ENCODE results near the gene CD3E.

GRCh38 chr11:118311518-118311917 lies 7.0 kb downstream of the CD3E start:
- TF ChIP-seq EZH2 (optimal IDR thresholded peaks at IDR 0.05; ENCODE audit: low read depth, low read length) (no peak), EZH2phosphoT487 (IDR thresholded peaks at IDR 0.05; ENCODE audit: low read length) (no peak)
- TF ChIP-seq, protein P1, sequence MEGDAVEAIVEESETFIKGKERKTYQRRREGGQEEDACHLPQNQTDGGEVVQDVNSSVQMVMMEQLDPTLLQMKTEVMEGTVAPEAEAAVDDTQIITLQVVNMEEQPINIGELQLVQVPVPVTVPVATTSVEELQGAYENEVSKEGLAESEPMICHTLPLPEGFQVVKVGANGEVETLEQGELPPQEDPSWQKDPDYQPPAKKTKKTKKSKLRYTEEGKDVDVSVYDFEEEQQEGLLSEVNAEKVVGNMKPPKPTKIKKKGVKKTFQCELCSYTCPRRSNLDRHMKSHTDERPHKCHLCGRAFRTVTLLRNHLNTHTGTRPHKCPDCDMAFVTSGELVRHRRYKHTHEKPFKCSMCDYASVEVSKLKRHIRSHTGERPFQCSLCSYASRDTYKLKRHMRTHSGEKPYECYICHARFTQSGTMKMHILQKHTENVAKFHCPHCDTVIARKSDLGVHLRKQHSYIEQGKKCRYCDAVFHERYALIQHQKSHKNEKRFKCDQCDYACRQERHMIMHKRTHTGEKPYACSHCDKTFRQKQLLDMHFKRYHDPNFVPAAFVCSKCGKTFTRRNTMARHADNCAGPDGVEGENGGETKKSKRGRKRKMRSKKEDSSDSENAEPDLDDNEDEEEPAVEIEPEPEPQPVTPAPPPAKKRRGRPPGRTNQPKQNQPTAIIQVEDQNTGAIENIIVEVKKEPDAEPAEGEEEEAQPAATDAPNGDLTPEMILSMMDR (IDR thresholded peaks at IDR 0.05; ENCODE audit: low read length), result no peak
